ENCODE results near the gene KCNK10. TPM values are rescaled to one million over a fixed set of nuclear protein-coding genes. Genes with fewer than 3 reads are reported as not detected.

The KCNK10 gene
- total RNA-seq, 1 experiment from 2014 or later: not detected

GRCh38 chr14:88199882-88200281 is 123.2 kb downstream of the KCNK10 start:
- POLR2A ChIA-PET (ENCODE audit: low non-redundant PET): no interaction called here
- BruUV-seq (replicated peaks): no TSS peak
- no peak overlapping the region for H3K27ac ChIP-seq (ENCODE audit: low read depth, low read length, poor library complexity, severe bottlenecking)

DNA sequence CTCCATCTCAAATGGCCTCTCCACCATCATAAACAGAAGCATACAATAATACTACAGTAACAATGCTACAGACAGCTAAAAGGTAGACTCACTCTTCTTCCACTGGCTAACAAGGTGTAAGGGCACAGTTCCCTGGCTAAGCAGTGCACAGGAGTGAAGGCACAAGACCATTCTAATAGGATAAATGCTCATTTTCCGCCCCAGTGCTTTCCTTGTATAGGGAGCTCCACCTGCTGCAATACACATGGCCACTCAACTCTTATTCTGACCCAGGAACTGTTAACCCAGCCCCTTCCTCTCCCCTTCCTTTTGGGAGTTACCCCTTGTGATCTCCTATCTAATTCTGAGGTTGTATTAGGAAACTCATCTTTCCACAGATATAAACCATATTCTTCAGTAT is 124.6 kb downstream of the KCNK10 start:
- no peak for DNase-seq (ENCODE audit: low spot score)
- TF ChIP-seq CTCF (conservative IDR thresholded peaks at IDR 0.05; ENCODE audit: low read depth, low read length) (no peak), EZH2 (IDR thresholded peaks at IDR 0.05; ENCODE audit: borderline replicate concordance, low read depth, low read length, poor library complexity, severe bottlenecking) (no peak)
- no TSS peak for BruUV-seq (replicated peaks)

More at GRCh38 chr14:88199882-88200281, 123.2 kb downstream of the KCNK10 start:
- Histone ChIP-seq H3K9me3 (ENCODE audit: low read depth, low read length, poor library complexity, severe bottlenecking) (no peaks in the 10 kb centered on the region), H3K4me3 (ENCODE audit: low read depth, low read length, poor library complexity, severe bottlenecking) (no peak overlapping the region), H3K36me3 (ENCODE audit: insufficient read depth, low read length, poor library complexity, severe bottlenecking) (no peaks in the 10 kb centered on the region), H3K4me1 (ENCODE audit: insufficient read depth, low read length, poor library complexity, severe bottlenecking) (no peaks in the 10 kb centered on the region), H3K27me3 (replicated peaks; ENCODE audit: insufficient read depth, low read depth, low read length, poor library complexity) (peaks cover 23% of the 10 kb centered on the region)
- intact Hi-C loops (cut with micrococcal nuclease; ENCODE audit: unreplicated experiment): no loop called here
- no peak for TF ChIP-seq CTCF (conservative IDR thresholded peaks at IDR 0.05; ENCODE audit: low read depth, low read length)
- TF ChIP-seq EZH2 (IDR thresholded peaks at IDR 0.05; ENCODE audit: borderline replicate concordance, low read depth, low read length, poor library complexity, severe bottlenecking): no peak
- DNase-seq (ENCODE audit: low spot score): no peak
- CTCF ChIA-PET: no interaction called here

DNA sequence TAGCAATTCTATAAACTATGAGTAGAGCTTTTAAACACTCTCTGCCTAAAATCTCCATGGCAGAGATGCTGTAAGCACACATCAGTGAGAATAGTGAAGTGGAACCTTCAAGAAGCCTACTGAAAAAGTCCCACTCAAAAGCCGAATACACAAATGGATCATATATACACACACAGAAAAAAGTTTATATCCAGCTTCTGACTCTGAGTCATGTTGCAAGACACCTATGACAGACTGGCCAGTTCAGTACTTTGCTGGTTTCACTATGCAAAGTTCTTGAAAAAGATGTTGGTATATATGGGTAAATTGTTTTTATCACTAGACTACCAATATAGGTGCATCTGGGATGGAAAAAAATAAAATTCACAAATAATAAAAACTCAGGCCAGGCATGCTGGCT is 126.1 kb downstream of the KCNK10 start:
- Histone ChIP-seq H3K4me3 (ENCODE audit: low read depth, low read length, poor library complexity, severe bottlenecking) (no peak overlapping the region), H3K36me3 (ENCODE audit: insufficient read depth, low read length, poor library complexity, severe bottlenecking) (no peaks in the 10 kb centered on the region), H3K4me1 (ENCODE audit: insufficient read depth, low read length, poor library complexity, severe bottlenecking) (no peaks in the 10 kb centered on the region), H3K27me3 (replicated peaks; ENCODE audit: insufficient read depth, low read depth, low read length, poor library complexity) (peaks cover 37% of the 10 kb centered on the region), H3K9me3 (ENCODE audit: low read depth, low read length, poor library complexity, severe bottlenecking) (no peaks in the 10 kb centered on the region), H3K27ac (ENCODE audit: low read depth, low read length, poor library complexity, severe bottlenecking) (no peak overlapping the region)
- TF ChIP-seq EZH2 (IDR thresholded peaks at IDR 0.05; ENCODE audit: borderline replicate concordance, low read depth, low read length, poor library complexity, severe bottlenecking) (no peak), CTCF (conservative IDR thresholded peaks at IDR 0.05; ENCODE audit: low read depth, low read length) (no peak)
- POLR2A ChIA-PET (ENCODE audit: low non-redundant PET): no interaction called here
- no peak for DNase-seq (ENCODE audit: low spot score)
- intact Hi-C loops (cut with micrococcal nuclease; ENCODE audit: unreplicated experiment): no loop called here
- CTCF ChIA-PET: no interaction called here
- no TSS peak for BruUV-seq (replicated peaks)

More for the DNA sequence above, 124.6 kb downstream of the KCNK10 start:
- ChIA-PET POLR2A (ENCODE audit: low non-redundant PET) (no interaction called here), CTCF (no interaction called here)
- no peak overlapping the region for H3K27ac ChIP-seq (ENCODE audit: low read depth, low read length, poor library complexity, severe bottlenecking)
- intact Hi-C loops (cut with micrococcal nuclease; ENCODE audit: unreplicated experiment): no loop called here
- H3K9me3 ChIP-seq (ENCODE audit: low read depth, low read length, poor library complexity, severe bottlenecking): no peaks in the 10 kb centered on the region
- peaks cover 35% of the 10 kb centered on the region for H3K27me3 ChIP-seq (replicated peaks; ENCODE audit: insufficient read depth, low read depth, low read length, poor library complexity)
- no peak overlapping the region for H3K4me3 ChIP-seq (ENCODE audit: low read depth, low read length, poor library complexity, severe bottlenecking)
- no peaks in the 10 kb centered on the region for H3K4me1 ChIP-seq (ENCODE audit: insufficient read depth, low read length, poor library complexity, severe bottlenecking)
- no peaks in the 10 kb centered on the region for H3K36me3 ChIP-seq (ENCODE audit: insufficient read depth, low read length, poor library complexity, severe bottlenecking)
